ENCODE data around the gene CDR2.

CDR2 gene

DNA sequence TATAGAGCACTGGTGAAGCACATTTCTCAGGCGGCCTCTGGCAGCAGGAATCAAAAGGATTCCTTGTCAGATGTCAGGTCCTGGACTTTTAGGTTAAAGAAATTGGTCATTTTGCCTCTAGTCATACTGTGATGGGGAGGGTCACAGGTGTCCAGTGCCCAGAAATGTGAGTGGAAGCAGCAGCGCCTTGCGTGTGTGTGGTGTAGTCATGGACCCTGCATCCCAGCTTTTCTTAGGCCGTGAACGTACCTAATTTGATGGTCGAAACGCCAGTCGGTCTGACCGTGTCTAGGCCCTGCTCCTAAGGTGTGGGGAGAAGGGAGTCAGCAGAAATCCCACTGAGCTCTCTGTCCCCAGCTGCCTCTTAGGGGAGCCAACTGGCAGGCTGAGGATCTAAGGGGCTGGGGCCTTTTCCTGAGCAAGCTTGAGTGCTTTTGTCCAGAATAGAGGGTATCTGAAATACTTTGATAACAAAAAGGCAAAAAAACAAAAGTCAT lies 45.2 kb downstream of the CDR2 start:
- Histone ChIP-seq H3K27me3 (replicated peaks; ENCODE audit: control insufficient read depth, insufficient read depth, low read length) (no peaks in the 10 kb centered on the region), H3K9me3 (ENCODE audit: control insufficient read depth, low read length) (no peaks in the 10 kb centered on the region), H3K4me3 (ENCODE audit: low read length) (no peak overlapping the region), H3K9ac (ENCODE audit: low read length) (no peak overlapping the region), H3K4me1 (ENCODE audit: control insufficient read depth, insufficient read depth, low read length) (peaks cover 4% of the 10 kb centered on the region), H3K36me3 (ENCODE audit: control insufficient read depth, insufficient read depth, low read length, severe bottlenecking) (peaks cover 77% of the 10 kb centered on the region)
- no peak for DNase-seq (ENCODE audit: low read depth)

DNA sequence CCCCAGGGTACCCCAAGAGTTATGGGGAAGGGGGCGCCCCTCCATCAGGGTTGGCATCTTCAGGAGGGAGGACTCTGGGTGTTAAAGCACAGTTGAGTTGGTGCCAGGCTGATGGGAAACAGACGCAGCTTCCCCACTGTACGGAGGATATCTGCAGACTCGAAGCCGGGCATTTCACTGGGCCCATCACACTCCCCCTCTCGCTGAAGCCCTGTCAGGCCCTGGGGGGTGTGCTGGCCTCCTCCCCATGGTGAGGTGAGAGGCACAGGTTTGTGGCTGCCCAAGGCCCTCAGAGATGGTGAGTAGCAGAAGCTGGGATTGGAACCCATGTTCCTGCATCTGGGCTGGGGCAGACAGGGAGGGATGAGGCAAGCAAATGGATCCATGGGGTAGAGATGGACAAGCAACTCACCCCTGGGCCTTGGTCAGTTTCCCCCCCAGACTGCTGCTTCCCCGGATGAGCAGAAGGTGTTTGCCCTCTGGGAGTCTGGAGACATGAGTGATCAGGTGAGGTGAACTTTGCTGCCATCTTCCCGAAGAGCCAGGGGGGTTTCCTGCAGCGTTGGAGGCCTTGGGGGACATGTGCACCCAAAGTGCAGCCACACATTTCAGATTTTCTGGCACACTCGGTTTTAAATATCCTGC lies 46.2 kb downstream of the CDR2 start:
- Histone ChIP-seq H3K4me1 (ENCODE audit: control insufficient read depth, insufficient read depth, low read length) (peaks cover 4% of the 10 kb centered on the region), H3K4me3 (ENCODE audit: low read length) (no peak overlapping the region), H3K27me3 (replicated peaks; ENCODE audit: control insufficient read depth, insufficient read depth, low read length) (no peaks in the 10 kb centered on the region), H3K9ac (ENCODE audit: low read length) (no peak overlapping the region), H3K9me3 (ENCODE audit: control insufficient read depth, low read length) (no peaks in the 10 kb centered on the region), H3K36me3 (ENCODE audit: control insufficient read depth, insufficient read depth, low read length, severe bottlenecking) (peaks cover 75% of the 10 kb centered on the region)
- DNase-seq (ENCODE audit: low read depth), result no peak

GRCh38 chr16:22327446-22327775 lies 47.0 kb downstream of the CDR2 start:
- peaks cover 76% of the 10 kb centered on the region for H3K36me3 ChIP-seq (ENCODE audit: control insufficient read depth, insufficient read depth, low read length, severe bottlenecking)
- no peak overlapping the region for H3K4me3 ChIP-seq (ENCODE audit: low read length)
- DNase-seq (ENCODE audit: low read depth), result no peak
- H3K4me1 ChIP-seq (ENCODE audit: control insufficient read depth, insufficient read depth, low read length), result peaks cover 4% of the 10 kb centered on the region
- no peaks in the 10 kb centered on the region for H3K27me3 ChIP-seq (replicated peaks; ENCODE audit: control insufficient read depth, insufficient read depth, low read length)
- no peaks in the 10 kb centered on the region for H3K9me3 ChIP-seq (ENCODE audit: control insufficient read depth, low read length)
- no peak overlapping the region for H3K9ac ChIP-seq (ENCODE audit: low read length)

GRCh38 chr16:22326771-22327445 lies 47.5 kb downstream of the CDR2 start:
- H3K4me1 ChIP-seq (ENCODE audit: control insufficient read depth, insufficient read depth, low read length), result peaks cover 4% of the 10 kb centered on the region
- peaks cover 76% of the 10 kb centered on the region for H3K36me3 ChIP-seq (ENCODE audit: control insufficient read depth, insufficient read depth, low read length, severe bottlenecking)
- peak overlapping the region; percentile 37 for H3K9ac ChIP-seq (ENCODE audit: low read length)
- DNase-seq (ENCODE audit: low read depth), result no peak
- H3K27me3 ChIP-seq (replicated peaks; ENCODE audit: control insufficient read depth, insufficient read depth, low read length), result no peaks in the 10 kb centered on the region
- no peak overlapping the region for H3K4me3 ChIP-seq (ENCODE audit: low read length)
- H3K9me3 ChIP-seq (ENCODE audit: control insufficient read depth, low read length), result no peaks in the 10 kb centered on the region

DNA sequence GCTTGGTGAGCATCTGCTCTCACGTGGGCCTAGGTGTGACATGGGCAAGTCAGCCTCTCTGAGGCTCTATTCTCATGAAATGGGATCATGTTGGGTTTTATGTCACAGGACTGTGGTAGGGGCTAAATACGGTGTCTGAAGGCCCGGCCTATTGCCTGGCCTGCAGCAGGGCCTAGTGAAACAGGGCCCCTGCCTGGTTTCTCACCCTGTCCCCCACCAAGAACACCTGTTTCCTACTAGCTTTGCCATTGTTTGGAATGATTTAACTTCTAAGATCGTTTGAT lies 48.1 kb downstream of the CDR2 start:
- Histone ChIP-seq H3K36me3 (ENCODE audit: control insufficient read depth, insufficient read depth, low read length, severe bottlenecking) (peaks cover 76% of the 10 kb centered on the region), H3K27me3 (replicated peaks; ENCODE audit: control insufficient read depth, insufficient read depth, low read length) (no peaks in the 10 kb centered on the region), H3K4me1 (ENCODE audit: control insufficient read depth, insufficient read depth, low read length) (peaks cover 4% of the 10 kb centered on the region), H3K4me3 (ENCODE audit: low read length) (no peak overlapping the region), H3K9me3 (ENCODE audit: control insufficient read depth, low read length) (no peaks in the 10 kb centered on the region), H3K9ac (ENCODE audit: low read length) (peak overlapping the region; percentile 37)
- DNase-seq (ENCODE audit: low read depth), result no peak

GRCh38 chr16:22325598-22326368 lies 48.6 kb downstream of the CDR2 start:
- H3K9me3 ChIP-seq (ENCODE audit: control insufficient read depth, low read length), result no peaks in the 10 kb centered on the region
- H3K4me1 ChIP-seq (ENCODE audit: control insufficient read depth, insufficient read depth, low read length), result peaks cover 4% of the 10 kb centered on the region
- no peaks in the 10 kb centered on the region for H3K27me3 ChIP-seq (replicated peaks; ENCODE audit: control insufficient read depth, insufficient read depth, low read length)
- no peak for DNase-seq (ENCODE audit: low read depth)
- no peak overlapping the region for H3K9ac ChIP-seq (ENCODE audit: low read length)
- H3K36me3 ChIP-seq (ENCODE audit: control insufficient read depth, insufficient read depth, low read length, severe bottlenecking), result peaks cover 75% of the 10 kb centered on the region
- no peak overlapping the region for H3K4me3 ChIP-seq (ENCODE audit: low read length)

DNA sequence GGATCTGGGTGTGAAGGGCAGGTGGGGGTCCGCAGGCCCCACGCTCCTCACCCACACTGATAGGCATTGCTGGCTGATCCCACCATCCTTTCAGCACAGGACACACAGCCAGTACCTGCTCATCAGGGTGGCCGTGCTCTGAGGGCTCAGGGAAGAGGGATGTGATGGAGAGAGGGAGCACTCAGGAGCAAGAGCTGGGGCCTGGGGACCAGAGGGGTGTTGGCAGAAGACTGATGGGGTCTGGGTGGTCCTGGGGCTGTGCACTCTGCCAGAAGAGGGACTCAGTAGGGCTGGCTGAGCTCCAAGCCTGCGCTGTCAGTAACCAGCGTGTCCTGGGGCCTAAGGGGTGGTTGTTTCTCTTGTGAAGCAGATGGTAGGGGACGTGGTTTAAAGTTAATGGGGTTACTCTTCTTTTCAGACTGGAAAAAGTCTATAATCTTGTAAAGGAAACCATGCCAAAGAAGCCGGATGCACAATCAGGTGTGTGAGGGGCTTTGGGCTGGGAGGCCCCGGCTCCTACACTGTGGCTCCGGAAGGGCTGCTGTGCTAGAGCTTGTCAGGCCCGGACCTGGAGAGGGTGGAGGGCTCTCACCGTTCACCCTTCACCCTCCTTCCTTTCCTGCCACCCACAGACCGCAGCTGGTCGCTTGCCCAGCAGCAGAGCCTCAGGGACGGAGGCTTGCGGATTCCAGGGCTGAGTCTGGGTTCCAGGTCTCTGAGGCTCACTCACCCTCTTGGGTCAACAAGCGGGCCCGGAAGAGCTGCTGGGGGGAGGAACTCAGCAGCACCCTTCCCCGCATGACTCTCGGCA lies 49.4 kb downstream of the CDR2 start:
- Histone ChIP-seq H3K36me3 (ENCODE audit: control insufficient read depth, insufficient read depth, low read length, severe bottlenecking) (peaks cover 79% of the 10 kb centered on the region), H3K27me3 (replicated peaks; ENCODE audit: control insufficient read depth, insufficient read depth, low read length) (no peaks in the 10 kb centered on the region)
- DNase-seq (ENCODE audit: low read depth), result no peak

DNA sequence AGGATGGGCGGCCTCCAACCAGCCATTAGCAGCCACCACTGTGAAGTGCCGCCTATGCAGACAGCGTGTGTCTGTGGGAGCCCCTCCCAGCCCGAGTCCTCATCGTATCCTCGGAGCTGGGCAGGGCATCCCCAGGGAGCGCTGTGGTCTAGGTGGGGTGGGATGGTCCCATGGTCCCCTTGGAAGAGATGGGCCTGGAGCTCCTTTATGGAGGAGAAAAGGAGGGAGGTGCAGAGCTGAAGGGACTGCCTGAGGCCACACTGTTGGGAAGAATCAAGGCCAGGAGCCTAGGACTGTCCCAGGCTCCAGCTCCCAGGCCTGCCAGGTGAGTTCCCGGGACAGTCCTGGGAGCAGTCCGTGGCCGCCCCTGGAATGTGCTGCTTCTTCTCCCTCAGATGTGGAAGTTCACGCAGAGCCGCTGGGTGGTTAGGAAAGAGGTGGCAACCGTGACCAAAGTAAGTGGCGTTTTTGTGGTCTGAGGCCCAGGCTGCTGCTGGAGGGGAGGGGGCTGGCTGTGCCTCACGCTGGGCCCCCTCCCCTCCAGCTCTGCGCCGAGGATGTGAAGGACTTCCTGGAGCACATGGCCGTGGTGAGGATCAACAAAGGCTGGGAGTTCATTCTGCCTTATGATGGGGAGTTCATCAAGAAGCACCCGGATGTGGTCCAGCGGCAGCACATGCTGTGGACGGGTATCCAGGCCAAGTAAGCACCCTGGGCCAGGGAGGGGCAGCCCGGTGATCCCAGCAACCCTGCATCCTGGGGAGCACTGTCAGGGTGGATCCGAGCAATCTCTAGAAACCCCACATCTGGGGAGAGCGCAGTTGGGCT lies 50.2 kb downstream of the CDR2 start:
- H3K4me3 ChIP-seq (ENCODE audit: low read length), result no peak overlapping the region
- no peaks in the 10 kb centered on the region for H3K9me3 ChIP-seq (ENCODE audit: control insufficient read depth, low read length)
- peaks cover 81% of the 10 kb centered on the region for H3K36me3 ChIP-seq (ENCODE audit: control insufficient read depth, insufficient read depth, low read length, severe bottlenecking)
- no peaks in the 10 kb centered on the region for H3K27me3 ChIP-seq (replicated peaks; ENCODE audit: control insufficient read depth, insufficient read depth, low read length)
- no peak for DNase-seq (ENCODE audit: low read depth)
- H3K9ac ChIP-seq (ENCODE audit: low read length), result no peak overlapping the region
- peaks cover 4% of the 10 kb centered on the region for H3K4me1 ChIP-seq (ENCODE audit: control insufficient read depth, insufficient read depth, low read length)

More for the DNA sequence above, 49.4 kb downstream of the CDR2 start:
- H3K9ac ChIP-seq (ENCODE audit: low read length), result no peak overlapping the region
- H3K9me3 ChIP-seq (ENCODE audit: control insufficient read depth, low read length), result no peaks in the 10 kb centered on the region
- peaks cover 4% of the 10 kb centered on the region for H3K4me1 ChIP-seq (ENCODE audit: control insufficient read depth, insufficient read depth, low read length)
- no peak overlapping the region for H3K4me3 ChIP-seq (ENCODE audit: low read length)

DNA sequence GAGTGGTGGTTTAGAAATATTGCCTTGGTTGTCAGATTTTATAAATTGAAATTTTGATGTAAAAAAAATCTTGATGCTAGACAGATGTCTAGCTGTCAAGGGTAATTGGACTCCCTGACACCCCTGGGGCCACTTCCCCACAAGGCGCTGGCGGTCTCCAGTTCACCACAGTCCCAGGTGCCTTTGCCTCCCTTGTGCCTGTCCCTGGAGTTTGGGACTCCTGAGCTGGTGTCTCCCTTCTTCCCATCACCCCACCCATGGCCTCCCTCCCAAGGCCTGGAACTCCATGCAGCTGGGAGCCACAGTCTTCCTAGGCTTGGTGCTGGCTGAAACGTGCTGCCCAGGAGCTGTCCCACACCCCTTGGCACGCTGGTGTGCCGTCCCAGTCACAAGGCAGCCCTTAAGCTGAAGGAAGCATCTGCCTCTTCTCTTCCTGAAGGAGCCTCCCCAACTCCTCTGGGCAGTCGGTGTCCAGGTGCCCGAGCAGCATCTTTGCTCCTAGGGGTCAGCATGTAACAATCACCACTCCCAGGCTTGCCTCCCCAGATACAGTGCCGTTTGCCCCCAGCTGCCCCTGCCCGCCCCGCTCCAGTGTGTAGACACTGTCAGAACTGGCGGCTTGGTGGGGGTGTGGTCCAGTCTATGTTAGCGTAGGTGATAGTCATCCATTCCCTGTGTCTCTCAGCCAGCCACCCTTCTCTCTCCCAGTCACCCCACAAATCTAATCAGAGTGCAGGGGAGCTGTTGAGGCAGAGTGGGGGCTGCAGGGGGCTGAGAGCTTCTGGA lies 51.1 kb downstream of the CDR2 start:
- H3K36me3 ChIP-seq (ENCODE audit: control insufficient read depth, insufficient read depth, low read length, severe bottlenecking), result peaks cover 78% of the 10 kb centered on the region
- H3K27me3 ChIP-seq (replicated peaks; ENCODE audit: control insufficient read depth, insufficient read depth, low read length), result no peaks in the 10 kb centered on the region
- H3K4me3 ChIP-seq (ENCODE audit: low read length), result no peak overlapping the region

DNA sequence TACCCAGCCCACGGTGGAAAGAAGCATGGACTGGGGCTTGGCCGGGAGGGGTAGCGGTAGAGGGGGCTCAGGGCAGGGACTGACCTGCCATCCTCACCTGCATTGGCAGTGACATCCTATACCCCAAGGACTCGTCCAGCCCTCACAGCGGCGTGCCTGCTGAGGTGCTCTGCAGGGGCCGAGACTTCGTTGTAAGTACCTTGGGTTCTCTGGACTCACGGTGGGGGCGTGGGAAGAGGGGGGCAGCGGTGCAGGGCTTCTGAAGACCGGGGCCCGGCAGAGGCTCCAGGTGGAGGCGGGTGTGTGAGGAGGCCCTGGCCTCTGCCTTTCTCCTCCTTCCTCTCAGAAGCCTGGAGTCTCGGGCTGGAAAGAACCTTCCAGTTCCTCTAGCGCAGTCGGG lies 51.7 kb downstream of the CDR2 start:
- peaks cover 73% of the 10 kb centered on the region for H3K36me3 ChIP-seq (ENCODE audit: control insufficient read depth, insufficient read depth, low read length, severe bottlenecking)
- H3K4me1 ChIP-seq (ENCODE audit: control insufficient read depth, insufficient read depth, low read length), result peaks cover 4% of the 10 kb centered on the region
- H3K27me3 ChIP-seq (replicated peaks; ENCODE audit: control insufficient read depth, insufficient read depth, low read length), result no peaks in the 10 kb centered on the region
- no peak overlapping the region for H3K9ac ChIP-seq (ENCODE audit: low read length)
- no peak for DNase-seq (ENCODE audit: low read depth)
- H3K4me3 ChIP-seq (ENCODE audit: low read length), result no peak overlapping the region
- no peaks in the 10 kb centered on the region for H3K9me3 ChIP-seq (ENCODE audit: control insufficient read depth, low read length)

More for the DNA sequence above, 51.1 kb downstream of the CDR2 start:
- H3K4me1 ChIP-seq (ENCODE audit: control insufficient read depth, insufficient read depth, low read length), result peaks cover 4% of the 10 kb centered on the region
- H3K9ac ChIP-seq (ENCODE audit: low read length), result no peak overlapping the region
- H3K9me3 ChIP-seq (ENCODE audit: control insufficient read depth, low read length), result no peaks in the 10 kb centered on the region
- DNase-seq (ENCODE audit: low read depth), result no peak
